IgD-negative memory B cell (primary cell): Measurements from ENCODE around the gene CSNK1G2. TPM values are rescaled to one million over a fixed set of nuclear protein-coding genes. Genes with fewer than 3 reads are reported as not detected.

Experiments used
- H3K27ac Mint-ChIP-seq, 3 donors: one replicate each; pipeline ENCODE4 v1.8.0; 2020 to 2022; ENCODE audit warnings: mild to moderate bottlenecking in 3 of 3, mixed read lengths in 3 of 3, moderate library complexity in 1 of 3
- H3K27me3 Mint-ChIP-seq: one replicate; pipeline ENCODE4 v1.8.0; 2021; ENCODE audit warnings: mixed read lengths
- H3K36me3 Mint-ChIP-seq: one replicate; pipeline ENCODE4 v1.8.0; 2020; ENCODE audit warnings: mild to moderate bottlenecking, mixed read lengths
- H3K4me1 Mint-ChIP-seq, 3 donors: one replicate each; pipeline ENCODE4 v1.8.0; 2020 to 2022; ENCODE audit warnings: mixed read lengths in 3 of 3, mild to moderate bottlenecking in 1 of 3
- H3K4me3 Mint-ChIP-seq, 4 donors: one replicate each; pipeline ENCODE4 v1.8.0; 2020 to 2022; ENCODE audit warnings: mild to moderate bottlenecking in 4 of 4, mixed read lengths in 4 of 4, moderate library complexity in 3 of 4
- H3K9me3 Mint-ChIP-seq, 3 donors: one replicate each; pipeline ENCODE4 v1.8.0; 2020 to 2021; ENCODE audit warnings: mixed read lengths in 3 of 3, mild to moderate bottlenecking in 1 of 3
- polyA plus RNA-seq: library from polyadenylated mRNA; unstranded; fragments of 300-500 nt; fragmentation: Illumina TruSeq; gene quantifications from one replicate; pipeline ENCODE4 v1.2.3, GENCODE V29; 2021

Gene CSNK1G2
- polyA plus RNA-seq, 1 donor from 2014 or later: 28.8 TPM

DNA sequence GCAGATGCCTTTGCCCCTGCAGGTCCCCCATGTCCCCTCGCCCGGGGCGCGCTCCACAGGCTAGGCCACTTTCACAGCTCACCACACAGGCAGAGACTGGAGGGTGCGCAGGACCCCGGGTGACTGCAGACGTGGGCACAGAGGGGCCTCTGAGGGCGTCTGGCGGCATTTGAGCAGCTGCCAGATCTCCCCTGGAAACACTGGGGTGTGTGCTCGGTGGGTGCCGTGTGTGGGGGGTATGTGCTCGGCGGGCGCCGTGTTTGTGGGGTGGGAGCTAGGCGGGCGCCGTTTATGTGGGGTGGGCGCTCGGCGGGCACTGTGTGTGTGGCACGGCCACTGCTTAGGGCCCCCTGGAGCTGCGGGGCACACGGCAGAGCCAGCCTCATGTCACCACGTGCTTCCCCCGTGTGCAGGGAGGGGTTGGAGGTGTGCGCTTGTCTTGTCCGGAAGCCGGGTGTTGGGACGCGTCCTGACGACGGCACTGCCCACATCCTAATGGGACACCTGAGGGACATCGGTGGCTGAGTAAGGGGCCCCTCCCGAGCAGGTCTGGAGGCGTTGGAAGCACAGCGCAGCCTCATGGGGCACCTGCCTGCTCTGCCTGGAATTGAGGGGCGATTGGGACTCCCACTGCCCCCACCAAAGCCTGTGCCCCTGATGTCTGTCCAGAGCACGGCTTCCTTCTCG is 16.7 kb downstream of the CSNK1G2 start:
- H3K9me3 Mint-ChIP-seq: no peaks in the 10 kb centered on the region
- peak overlapping the region in 1 of 4 donors; percentile 8 for H3K4me3 Mint-ChIP-seq
- H3K36me3 Mint-ChIP-seq: no peaks in the 10 kb centered on the region
- H3K4me1 Mint-ChIP-seq: peaks cover 0 to 10% (median 5%) of the 10 kb centered on the region in 3 donors
- H3K27ac Mint-ChIP-seq: no peak overlapping the region
- no peaks in the 10 kb centered on the region for H3K27me3 Mint-ChIP-seq

DNA sequence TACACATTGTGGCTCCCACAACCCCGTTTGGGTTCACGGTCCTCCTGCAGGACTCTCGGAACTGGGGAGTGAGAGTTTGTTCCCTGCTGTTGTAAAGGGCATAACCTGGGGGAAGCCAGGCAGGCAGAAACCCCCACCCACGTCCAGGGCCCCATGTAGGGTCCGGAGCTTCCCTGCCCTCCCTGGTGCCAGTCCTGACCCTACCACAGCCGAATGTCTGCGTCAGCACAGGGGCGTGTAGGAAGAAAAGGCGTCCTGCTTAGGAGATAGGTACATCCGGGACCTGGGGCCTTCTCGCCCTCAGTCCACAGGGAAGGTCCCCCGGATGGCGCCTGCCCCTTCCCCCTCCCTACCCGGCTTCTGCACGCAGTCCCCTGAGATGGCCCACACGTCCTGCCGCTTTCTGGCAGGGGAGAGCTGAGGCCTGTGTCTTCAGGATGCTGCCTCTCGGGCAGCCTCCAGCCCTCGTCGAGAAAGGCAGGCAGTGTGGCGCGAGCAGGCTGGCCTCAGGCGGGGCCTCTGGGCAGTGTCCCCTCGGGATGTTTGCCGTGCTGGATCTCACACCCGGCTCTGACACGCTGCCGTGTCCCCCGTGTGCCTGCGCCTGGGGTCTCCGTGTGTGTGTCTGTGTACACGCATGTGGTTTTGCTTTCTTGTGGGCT is 19.1 kb downstream of the CSNK1G2 start:
- peak overlapping the region in 1 of 4 donors; percentile 41 for H3K4me3 Mint-ChIP-seq
- no peaks in the 10 kb centered on the region for H3K36me3 Mint-ChIP-seq
- H3K27me3 Mint-ChIP-seq: no peaks in the 10 kb centered on the region
- no peaks in the 10 kb centered on the region for H3K9me3 Mint-ChIP-seq
- H3K4me1 Mint-ChIP-seq: peaks cover 0 to 10% (median 5%) of the 10 kb centered on the region in 3 donors
- peak overlapping the region; percentile 60 to 91 (median 78) for H3K27ac Mint-ChIP-seq

DNA sequence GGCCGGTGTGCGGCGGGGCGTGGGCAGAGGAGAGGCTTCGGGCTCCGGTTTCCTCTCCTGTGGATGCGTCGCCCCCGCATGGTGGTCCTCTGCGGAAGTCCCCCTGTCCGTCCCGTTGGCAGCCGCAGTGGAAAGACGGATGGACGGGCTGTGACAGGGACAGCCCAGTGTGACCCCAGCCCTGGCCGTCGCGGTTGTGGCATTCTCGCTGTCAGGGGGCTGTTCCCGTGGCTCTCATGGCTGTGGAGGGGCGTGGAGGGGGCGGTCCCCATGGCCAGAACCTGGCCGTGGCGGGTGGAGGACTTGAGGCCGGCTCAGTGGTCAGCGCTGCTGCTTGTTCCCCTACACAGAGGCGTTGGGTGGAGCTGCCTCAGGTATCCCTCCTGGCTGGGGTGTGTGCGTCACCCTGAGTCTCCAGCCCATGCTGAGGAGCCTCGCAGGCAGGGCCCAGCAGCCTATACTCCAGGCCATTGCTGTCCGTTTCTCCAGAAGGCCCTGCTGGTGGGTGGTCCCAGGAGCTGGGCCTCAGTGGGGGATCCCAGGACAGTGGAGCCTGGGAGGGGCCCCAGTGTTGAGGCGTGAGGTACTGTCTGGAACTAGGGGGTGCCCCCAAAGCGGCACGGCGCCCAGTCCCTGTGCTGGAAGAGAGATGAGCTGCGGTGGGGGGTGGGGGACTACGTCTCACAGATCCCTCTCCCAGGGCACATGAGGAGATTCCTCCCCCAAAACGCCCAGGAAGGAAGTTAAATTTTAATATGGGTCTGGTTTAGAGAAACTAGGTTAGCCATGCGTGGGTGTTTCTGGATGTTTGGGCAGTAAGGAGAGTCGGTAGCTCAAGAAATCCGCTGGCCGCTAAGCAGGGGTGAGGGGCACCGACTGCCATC is 20.3 kb downstream of the CSNK1G2 start:
- peak overlapping the region; percentile 60 to 91 (median 78) for H3K27ac Mint-ChIP-seq
- no peaks in the 10 kb centered on the region for H3K27me3 Mint-ChIP-seq
- H3K9me3 Mint-ChIP-seq: no peaks in the 10 kb centered on the region
- H3K36me3 Mint-ChIP-seq: no peaks in the 10 kb centered on the region
- peaks cover 4 to 13% (median 8%) of the 10 kb centered on the region in 3 donors for H3K4me1 Mint-ChIP-seq
- peak overlapping the region in 2 of 4 donors; percentile 32 to 60 for H3K4me3 Mint-ChIP-seq

DNA sequence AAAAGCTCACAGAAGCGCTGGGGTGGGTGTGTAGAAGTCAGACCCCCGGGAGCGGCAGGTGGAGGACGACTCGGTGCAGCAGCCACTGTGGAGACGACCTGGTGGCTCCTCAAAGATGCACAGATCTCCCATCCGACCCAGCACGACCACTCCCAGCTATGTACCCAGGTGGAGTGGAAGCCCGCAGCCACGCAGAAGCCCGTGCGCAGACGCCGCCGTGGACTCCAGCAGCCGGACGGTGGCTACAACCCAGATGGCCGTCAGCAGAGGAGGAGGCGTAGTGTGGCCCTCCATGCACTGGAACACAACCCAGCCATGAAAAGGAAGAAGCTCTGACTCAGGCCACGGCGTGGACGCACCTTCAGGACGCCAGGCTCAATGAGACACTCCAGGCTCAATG is 21.7 kb downstream of the CSNK1G2 start:
- Mint-ChIP-seq H3K4me3 (no peak overlapping the region), H3K9me3 (no peaks in the 10 kb centered on the region), H3K27me3 (no peaks in the 10 kb centered on the region), H3K27ac (no peak overlapping the region), H3K4me1 (peaks cover 5 to 18% (median 9%) of the 10 kb centered on the region in 3 donors), H3K36me3 (no peaks in the 10 kb centered on the region)

DNA sequence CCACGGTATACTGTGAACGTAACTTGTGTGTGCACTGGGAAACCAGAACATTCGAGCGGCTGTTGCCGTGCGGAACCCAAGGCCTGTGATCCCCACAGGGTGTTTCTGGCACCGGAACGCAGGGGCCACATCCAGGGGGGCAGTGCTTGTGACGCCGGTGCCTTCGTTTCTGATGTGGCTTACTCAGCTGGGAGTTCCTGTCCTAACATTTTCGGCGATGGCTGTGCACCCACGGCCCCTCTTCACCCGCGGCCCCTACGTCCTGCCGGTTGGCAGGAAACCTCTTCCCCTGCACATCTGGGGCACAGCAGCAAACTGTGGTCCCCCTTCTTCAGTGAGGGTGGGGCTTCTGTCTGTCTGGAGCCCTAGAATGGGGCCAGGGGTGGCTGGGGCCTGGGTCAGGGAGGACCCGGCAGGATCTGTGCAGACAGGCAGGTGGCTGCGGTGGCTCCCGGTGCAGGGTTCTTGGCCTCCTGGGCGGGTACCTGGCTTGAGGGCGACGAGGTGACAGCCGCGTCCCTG is 26.2 kb downstream of the CSNK1G2 start:
- Mint-ChIP-seq H3K36me3 (no peaks in the 10 kb centered on the region), H3K4me3 (no peak overlapping the region), H3K27ac (no peak overlapping the region), H3K27me3 (no peaks in the 10 kb centered on the region), H3K4me1 (peaks cover 4 to 7% (median 5%) of the 10 kb centered on the region in 3 donors), H3K9me3 (no peaks in the 10 kb centered on the region)

DNA sequence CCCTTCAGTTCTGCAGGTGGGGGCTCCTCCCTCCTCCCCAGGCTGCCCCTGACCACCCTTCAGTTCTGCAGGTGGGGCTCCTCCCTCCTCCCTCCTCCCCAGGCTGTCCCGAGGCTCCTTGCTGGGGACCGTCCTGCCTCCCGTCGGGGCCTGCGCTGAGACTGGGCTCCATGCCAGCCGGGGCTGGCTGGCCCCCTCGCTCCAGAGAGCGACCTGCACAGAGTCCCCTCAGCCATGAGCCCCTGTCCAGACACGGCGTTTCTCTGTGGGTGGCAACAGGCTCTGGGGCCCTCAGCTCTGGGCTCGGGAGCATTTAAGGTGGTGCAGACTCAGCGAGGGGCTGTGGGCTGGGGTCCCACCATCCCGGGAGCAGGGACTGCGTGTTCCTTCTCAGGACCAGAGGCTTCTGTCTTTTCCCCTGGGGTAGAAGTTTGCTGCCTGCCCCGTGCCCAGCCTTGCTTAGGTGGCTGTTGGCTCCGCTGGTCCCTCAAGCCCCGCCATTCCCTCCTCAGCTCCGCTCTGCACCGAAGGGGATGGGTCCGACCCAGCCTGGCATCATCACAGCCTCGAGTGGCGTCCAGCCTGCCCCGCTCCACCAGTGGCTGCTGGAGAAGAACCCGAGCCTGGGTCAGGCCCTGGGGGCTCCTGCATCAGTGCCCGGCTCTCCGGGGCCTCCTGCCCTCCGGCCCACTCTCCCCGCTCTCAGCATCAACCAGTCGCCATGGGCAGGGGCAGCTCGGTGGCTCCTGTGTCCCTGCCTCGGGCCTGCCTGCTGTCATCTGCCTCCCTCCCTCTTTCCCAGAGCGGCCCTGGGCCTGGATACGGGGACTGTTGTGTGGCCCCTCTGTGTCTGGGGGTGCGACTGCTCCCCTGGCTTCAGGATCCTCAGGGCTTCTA is 27.6 kb downstream of the CSNK1G2 start:
- H3K9me3 Mint-ChIP-seq: no peaks in the 10 kb centered on the region
- H3K4me3 Mint-ChIP-seq: no peak overlapping the region
- H3K36me3 Mint-ChIP-seq: no peaks in the 10 kb centered on the region
- H3K4me1 Mint-ChIP-seq: peaks cover 5 to 10% (median 7%) of the 10 kb centered on the region in 3 donors
- H3K27me3 Mint-ChIP-seq: no peaks in the 10 kb centered on the region
- H3K27ac Mint-ChIP-seq: peak overlapping the region in 1 of 3 donors; percentile 53

DNA sequence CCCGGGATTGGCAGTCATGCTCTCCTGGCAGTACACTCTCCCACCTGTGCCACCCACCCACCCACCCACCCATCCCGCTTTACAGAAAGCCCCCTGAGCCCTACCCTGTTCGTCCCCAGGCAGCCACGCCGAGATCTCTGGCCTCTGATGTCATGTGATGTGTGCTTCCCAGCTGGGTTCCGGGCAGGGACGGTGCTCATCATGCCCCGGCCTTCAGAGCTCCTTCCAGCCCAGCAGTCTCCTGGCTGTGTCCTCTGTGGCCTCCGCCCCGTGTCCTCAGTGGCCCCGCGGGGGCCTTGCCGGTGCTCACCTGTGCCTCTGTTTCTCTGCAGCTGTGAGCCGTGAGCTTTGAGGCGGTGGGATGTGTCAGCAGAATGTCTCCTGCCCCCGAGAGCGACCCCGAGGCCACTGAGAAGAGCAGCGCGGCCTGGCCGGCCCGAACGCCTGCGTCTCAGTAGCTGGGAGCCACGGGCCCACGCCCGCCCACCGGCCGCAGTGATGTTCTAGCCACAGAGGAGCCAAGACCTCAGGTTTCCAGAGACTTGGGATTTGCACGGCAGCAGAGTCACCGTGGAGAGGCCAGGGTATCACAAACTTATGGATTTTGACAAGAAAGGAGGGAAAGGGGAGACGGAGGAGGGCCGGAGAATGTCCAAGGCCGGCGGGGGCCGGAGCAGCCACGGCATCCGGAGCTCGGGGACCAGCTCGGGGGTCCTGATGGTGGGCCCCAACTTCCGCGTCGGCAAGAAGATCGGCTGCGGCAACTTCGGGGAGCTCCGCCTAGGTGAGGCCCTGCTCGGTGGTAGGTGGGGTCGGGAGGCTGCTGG is 28.4 kb downstream of the CSNK1G2 start:
- Mint-ChIP-seq H3K9me3 (no peaks in the 10 kb centered on the region), H3K27me3 (no peaks in the 10 kb centered on the region), H3K36me3 (no peaks in the 10 kb centered on the region), H3K27ac (peak overlapping the region in 1 of 3 donors; percentile 53), H3K4me3 (no peak overlapping the region), H3K4me1 (peaks cover 5 to 11% (median 10%) of the 10 kb centered on the region in 3 donors)

DNA sequence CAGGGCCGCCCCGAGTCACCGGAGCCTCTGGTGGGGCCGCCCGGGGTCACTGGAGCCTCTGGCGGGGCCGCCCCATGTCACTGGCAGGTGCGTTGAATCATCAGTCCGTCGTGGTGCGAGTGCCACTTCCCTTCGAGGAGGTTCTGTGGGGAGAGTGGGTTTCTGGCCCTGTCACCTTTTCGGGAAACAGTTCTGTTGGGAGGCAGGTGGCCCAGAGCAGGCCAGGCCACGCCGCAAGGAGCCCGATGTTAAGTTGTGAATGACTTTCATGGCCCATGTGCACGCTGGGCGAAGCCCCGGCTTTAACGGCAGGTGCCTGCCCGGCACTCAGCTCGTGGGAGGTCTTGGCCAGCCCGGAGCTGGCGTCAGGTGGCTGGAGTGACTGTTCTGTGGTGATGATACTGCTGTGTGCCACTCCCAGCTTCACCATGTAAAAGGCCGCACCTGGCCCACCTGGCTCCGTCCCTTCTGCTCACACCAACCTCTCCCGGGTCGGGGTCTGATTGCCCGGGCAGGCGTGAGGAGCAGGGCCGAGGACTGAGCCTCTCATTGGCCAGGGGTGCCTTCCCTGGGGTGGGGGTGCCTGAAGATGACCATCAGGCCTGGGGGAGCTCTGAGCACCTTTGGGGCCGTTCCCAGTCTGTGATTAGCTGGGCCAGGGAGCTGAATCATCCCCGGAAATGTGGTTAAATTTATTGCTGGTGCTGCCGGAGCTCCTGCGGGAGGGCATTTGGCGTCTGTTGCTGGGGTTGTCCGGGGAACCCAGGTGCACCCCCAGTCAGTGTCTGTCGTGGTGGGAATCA is 29.2 kb downstream of the CSNK1G2 start:
- H3K36me3 Mint-ChIP-seq: no peaks in the 10 kb centered on the region
- no peaks in the 10 kb centered on the region for H3K27me3 Mint-ChIP-seq
- H3K4me1 Mint-ChIP-seq: peaks cover 5 to 12% (median 10%) of the 10 kb centered on the region in 3 donors
- no peaks in the 10 kb centered on the region for H3K9me3 Mint-ChIP-seq
- H3K27ac Mint-ChIP-seq: no peak overlapping the region
- no peak overlapping the region for H3K4me3 Mint-ChIP-seq

DNA sequence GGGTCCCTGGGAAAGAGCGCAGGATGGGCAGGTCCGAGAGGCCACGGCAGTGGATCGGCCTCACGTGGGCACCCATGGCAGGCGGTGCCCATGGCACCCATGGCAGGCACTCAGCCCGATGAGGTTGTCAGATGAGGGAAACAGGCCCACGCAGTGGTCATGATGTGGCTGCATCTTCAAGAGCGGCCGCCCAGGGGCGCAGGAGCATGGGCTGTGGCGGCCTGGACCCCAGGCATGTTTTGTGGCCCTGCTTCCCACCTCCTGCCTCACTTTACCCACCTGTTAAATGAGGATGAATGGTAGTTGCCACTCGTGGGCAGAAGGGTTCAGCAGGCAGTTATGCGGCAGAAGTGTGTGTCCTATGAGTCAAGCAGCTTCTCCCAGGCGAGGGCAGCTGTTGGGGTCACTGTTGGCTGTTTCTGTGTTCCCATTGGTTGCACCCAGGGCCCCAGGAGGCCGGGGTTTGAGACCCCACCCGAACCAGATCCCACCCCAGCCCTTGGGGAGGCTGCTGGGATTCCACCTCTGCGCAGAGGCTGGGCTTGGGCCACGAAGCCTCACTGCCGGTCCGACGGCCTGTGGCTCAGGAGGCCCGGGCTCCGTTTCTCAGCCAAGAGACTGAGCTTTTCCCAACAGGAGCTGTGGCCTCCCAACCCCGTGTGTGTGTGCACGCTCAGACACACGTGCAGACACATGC is 30.0 kb downstream of the CSNK1G2 start:
- H3K36me3 Mint-ChIP-seq: no peaks in the 10 kb centered on the region
- no peak overlapping the region for H3K27ac Mint-ChIP-seq
- peaks cover 4 to 12% (median 10%) of the 10 kb centered on the region in 3 donors for H3K4me1 Mint-ChIP-seq
- no peaks in the 10 kb centered on the region for H3K27me3 Mint-ChIP-seq
- H3K9me3 Mint-ChIP-seq: no peaks in the 10 kb centered on the region
- no peak overlapping the region for H3K4me3 Mint-ChIP-seq

DNA sequence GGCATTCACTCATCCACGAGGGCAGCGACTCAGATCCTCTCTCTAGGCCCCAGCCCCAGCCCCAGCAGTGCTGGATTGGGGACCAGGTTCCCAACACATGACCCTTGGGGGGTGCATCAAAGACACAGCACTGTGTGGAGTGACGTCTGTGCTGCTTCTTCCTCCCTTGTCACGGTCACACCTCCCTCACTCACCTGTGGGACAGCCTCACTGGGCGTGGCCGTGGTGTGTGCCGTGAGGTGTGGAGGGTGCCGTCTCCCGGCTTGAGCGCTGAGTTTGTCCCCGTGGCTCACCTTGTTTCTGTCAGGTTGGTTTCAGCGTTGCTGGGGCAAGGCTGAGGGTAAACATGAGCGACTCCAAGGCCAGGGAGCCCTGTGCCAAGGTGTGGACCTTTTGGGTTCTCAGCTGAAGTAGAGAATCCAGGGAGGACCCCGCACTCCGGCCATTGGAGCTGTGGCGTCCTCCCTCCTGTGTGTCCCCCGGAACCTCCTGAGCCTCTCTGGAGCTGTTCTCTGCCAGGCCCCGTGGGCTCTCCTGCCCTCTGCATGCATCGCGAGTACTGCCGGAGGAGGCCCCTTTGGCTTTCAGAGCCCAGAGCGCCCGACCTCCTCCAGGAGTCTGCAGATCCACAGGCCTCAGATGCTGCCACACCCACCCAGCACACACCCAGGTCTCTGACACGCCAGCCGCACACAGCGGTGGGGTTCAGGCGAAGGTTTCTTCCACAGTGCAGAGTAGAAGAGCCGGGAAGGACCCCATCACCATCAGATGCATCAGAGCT is 33.6 kb downstream of the CSNK1G2 start:
- Mint-ChIP-seq H3K9me3 (no peaks in the 10 kb centered on the region), H3K4me3 (no peak overlapping the region), H3K4me1 (peaks cover 0 to 6% (median 5%) of the 10 kb centered on the region in 3 donors), H3K36me3 (no peaks in the 10 kb centered on the region), H3K27ac (no peak overlapping the region), H3K27me3 (no peaks in the 10 kb centered on the region)

DNA sequence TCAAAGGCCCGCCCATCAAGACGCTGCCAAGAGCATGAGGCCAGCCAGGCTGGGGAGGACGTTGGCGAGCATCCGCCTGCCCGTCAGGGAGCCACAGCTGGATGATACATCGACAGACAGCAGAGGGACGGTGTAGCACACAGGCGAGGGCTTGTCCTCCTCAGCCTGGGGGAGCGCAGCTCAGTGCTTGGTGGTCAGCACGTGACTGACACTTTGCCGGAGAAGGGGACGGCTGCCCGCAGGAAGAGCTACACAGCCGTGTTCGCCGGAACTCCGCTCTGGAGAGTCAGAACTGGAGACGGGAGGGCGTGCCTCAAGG is 34.1 kb downstream of the CSNK1G2 start:
- Mint-ChIP-seq H3K4me1 (peaks cover 0 to 6% (median 5%) of the 10 kb centered on the region in 3 donors), H3K27me3 (no peaks in the 10 kb centered on the region)

DNA sequence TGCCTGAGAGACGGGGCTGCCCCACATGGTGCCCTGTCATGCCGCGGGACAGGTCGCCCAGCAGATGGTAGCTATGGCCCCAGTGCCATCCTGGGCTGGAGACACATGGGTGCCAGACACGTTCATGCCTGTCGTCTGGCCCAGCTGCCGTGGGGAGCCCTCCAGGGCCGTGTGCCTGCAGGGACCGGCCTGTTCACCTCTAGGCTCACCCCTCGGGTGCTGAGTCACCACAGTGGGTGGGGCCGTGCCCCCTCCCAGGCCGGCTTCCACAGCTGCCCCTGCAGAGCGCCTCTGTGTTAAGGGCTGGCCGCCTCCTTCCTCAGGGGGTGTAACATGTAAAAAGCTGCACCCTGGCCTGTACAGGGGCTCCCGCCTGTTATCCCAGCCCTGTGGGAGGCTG is 36.1 kb downstream of the CSNK1G2 start:
- H3K4me1 Mint-ChIP-seq: peaks cover 0 to 6% (median 5%) of the 10 kb centered on the region in 3 donors
- no peaks in the 10 kb centered on the region for H3K9me3 Mint-ChIP-seq
- no peak overlapping the region for H3K4me3 Mint-ChIP-seq
- peaks cover 2% of the 10 kb centered on the region for H3K36me3 Mint-ChIP-seq
- no peaks in the 10 kb centered on the region for H3K27me3 Mint-ChIP-seq
- no peak overlapping the region for H3K27ac Mint-ChIP-seq

More for the DNA sequence above, 34.1 kb downstream of the CSNK1G2 start:
- no peaks in the 10 kb centered on the region for H3K9me3 Mint-ChIP-seq
- H3K36me3 Mint-ChIP-seq: no peaks in the 10 kb centered on the region
- no peak overlapping the region for H3K27ac Mint-ChIP-seq
- no peak overlapping the region for H3K4me3 Mint-ChIP-seq
